NCI-H524 treated with DMSO at 0.1 percent for 48 hours (cell line): ENCODE results near the gene SZT2.
"Not testable (repeated sequence)": the region's sequence is repeated elsewhere in the genome, so short reads cannot be mapped to it uniquely, and the experiment has no call there.

ENCODE experiments used
- DNase-seq: peaks from one replicate; lab custom pipeline; 2025; lab: John Stamatoyannopoulos, UW

SZT2 gene

DNA sequence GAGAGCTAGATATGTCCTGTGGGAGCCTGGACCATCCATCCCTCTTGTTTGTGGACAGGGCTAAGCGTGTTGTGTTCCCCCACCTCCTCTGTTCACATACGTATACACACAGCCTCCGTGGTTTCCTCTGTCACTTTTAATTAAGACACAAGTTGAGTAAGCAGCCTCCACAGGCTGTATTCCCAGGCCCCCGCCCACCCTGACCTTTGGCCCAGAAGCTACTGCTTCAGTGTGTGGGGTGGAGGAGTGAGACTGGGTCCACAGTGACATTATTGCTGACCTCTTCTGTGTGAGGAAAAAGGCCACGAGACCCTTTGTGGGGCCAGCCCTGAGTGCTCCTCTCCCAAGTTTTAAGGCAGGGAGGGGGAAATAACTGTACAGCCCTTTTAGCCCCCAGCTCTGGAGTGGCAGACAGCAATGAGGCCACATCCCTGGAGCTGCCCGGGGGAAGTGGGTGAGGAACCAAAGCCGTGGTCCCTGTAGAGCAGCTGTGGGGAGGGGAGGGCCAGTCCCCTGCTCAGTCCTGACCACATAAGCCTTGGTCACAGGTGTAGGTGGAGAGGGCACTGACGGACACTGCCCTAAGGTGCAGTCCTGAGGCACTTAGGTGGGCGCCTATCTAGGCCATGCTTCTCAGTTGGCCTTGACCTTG is 26.3 kb upstream of the SZT2 start:
- no peak for DNase-seq

DNA sequence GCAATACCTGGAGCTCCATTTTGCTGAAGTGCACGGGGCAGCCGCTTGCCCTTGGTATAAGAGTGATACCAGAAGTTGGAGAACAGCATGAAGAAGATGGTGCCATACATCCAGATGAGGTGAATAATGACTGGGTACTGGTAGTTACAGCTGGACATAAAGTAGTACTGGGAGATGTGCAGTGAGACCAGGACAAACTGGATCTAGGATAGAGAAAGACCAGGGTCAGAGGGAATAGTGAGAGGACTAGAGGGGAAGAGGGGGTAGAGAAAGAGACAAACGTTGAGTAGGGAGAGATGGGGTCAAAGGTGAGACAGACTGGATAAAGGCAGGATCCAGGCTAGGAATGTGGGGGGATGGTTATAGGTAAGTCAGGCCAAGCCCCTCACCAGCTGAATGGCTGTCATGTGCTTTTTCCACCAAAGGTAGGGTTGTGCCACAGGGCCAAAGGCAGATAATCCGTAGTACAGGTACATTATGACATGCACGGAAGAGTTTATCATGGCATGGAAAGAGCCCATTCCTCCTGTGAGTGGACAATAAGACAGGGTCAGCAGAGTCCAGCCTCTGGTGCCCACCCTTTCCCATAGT is 25.7 kb upstream of the SZT2 start:
- DNase-seq = no peak

DNA sequence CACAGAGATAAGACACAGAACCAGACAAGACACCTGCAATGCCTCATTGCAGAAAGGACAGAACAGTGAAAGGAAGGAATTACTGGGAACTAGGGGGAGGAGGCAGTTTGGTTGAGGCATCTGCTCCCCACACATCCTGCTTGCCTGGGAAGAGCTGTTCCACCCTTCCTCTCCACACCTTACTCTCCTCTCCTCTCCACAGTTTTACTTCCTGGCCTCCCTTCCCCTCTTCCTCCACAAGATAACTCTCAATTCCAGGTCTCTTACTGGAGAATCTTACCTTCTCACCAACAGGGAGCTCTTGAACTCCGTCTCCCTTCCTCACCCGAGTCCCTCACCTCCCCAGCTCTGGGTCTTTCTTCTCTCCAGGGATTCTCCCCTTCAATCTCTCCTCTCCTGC is 24.0 kb upstream of the SZT2 start:
- no peak for DNase-seq

DNA sequence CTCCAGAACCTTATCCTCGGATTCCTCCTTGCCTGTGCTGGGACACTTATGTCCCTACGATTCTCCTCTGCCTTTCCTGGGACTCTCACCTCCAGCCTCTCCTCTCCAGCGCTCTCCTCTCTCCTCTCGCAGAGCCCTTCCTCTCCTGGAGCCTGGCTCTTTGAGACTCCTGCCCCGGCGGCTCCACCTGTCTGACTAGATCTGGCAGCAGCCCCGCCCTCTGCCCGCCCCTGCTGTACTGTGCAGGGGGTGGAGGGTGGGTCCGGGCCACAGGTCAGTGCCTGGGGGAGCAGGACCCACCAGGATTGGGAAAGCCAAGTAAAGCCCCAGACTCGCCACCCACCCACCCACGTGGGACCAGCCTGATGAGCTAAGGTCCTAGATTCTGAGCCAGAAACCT is 23.5 kb upstream of the SZT2 start:
- DNase-seq = no peak

DNA sequence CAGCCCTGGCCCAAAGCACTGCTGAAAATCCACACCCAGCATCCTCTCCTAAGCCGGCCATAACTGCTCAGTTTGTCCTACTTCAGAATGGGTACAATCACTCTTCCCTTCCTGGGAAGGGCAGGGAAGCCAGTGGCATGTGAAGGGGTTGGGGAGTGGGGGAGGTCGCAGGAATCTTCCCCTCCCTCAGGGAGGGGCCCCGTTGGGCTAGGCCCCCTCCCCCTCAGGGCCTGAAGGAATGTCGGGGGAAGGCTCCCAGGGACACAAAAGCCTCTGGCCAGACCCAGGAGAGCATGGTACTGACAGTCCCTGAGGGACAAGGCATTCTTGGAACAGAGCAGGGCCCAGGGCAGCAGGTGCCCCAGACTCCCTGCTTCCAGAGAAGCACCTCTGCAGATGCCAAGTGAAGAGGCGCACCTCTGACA is 23.1 kb upstream of the SZT2 start:
- DNase-seq = no peak

DNA sequence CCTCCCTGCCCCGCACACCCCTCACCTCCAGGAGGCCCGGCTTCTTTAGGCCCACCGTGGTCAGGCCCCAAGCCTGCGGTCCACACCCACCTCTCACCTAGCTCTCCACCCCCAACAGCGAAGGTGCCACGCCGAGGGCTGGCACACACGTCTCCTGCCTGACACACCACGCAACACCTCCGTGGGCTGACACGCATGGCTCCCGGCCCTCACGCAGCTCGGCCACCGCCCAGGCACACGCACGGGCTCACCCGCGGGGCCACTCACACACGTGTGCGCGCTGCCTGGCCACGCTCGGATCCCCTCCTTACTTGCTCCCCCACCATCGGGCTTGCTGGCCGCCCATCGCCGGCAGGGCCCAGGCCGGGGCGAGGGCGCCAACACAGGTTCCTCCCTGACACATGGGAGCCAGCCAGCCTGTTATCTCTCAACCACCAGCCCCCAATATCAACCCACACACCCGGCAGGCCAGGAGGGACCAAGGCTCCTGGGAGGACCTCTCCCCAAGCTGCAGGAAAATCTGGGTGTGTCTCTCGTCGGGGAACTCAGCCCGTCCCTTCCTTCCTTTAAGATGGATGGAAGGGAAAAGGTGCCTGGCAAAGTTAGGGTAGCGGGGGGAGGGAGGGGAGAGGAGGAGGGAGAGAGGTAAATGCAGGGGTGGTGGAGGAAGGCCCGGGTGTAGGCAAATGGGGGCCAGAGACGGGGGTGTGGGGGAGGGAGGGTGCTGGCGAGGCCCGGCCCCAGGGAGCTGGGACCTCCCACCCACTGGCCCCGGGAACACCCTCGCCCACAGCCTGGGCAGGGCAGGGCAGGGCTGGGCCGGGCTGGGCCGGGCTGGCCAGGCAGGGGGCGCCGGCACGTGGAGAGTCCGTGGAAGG is 22.4 kb upstream of the SZT2 start:
- no peak for DNase-seq

DNA sequence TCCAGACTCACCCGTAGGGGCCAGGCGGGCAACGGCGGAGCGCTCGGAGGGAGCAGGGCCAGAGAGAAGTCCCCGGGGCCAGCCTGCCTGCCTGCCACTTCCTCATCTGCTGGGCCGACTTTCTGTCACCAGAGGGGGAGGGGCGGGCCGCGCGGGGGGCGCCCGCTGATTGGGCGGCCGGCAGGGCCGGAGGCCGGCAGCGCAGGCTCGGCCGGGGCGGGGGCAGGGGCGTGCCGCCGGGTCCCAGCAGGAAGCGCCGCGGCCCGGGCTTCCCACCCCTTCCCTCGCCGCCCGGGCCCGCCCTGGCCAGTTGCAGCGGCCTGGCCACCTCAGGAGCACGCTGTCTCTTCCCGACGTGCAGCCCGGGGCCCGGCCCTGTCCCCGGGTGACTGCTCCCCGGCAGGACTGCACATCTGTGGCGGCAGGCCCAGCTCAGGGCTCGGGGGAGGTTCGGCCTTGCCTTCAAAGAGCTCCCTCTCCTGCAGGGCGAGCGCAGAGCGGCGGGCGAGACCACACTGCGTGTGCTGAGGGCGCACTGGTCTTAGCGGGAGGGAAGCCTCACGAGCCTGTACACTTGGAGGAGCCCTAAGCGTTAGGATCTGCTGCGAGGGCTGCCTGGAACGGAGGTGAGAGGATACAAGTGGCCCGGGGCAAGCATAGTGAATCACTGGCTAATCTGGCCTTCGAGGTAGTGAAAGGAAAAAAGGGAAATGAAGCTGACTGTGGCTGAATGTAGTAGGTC is 21.6 kb upstream of the SZT2 start, which contains the start of gene ELOVL1:
TSS of gene ELOVL1 (minus strand) at position 108 of the 742 bp plus-strand sequence. CDS start 2,402 bp downstream, outside the sequence.
- DNase-seq = peak; percentile 38

DNA sequence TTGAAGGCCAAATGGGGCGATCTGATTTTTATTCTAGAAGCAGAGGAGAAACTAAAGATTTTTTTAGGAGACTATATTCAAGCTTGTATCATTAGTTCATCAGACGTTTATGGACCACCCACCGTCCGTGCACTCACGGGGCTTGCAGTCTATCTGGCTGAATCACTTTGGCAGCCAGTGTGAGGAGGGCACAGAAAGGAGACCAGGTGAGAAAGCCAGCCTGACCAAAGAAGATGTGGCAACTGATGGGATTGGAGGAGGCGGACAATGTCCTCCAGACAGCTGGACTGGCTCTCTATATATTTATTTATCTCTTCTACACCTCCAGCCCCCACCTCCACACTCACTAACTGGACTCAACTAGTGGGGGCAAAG is 21.1 kb upstream of the SZT2 start:
- DNase-seq = no peak

DNA sequence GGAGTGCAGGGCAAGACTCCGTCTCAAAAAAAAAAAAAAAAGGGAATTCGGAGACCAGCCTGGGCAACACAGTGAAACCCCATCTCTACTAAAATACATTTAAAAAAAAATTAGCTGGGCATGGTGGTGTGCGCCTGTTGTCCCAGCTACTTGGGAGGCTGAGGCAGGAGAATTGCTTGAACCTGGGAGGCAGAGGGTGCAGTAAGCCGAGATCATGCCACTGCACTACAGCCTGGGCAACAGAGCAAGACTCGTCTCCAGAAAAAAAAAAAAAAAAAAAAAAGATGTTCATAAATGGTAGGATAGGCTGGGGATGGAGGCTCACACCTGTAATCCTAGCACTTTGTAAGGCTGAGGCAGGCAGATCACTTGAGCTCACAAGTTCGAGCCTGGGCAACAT is 19.9 kb upstream of the SZT2 start:
- DNase-seq = not testable (repeated sequence)

DNA sequence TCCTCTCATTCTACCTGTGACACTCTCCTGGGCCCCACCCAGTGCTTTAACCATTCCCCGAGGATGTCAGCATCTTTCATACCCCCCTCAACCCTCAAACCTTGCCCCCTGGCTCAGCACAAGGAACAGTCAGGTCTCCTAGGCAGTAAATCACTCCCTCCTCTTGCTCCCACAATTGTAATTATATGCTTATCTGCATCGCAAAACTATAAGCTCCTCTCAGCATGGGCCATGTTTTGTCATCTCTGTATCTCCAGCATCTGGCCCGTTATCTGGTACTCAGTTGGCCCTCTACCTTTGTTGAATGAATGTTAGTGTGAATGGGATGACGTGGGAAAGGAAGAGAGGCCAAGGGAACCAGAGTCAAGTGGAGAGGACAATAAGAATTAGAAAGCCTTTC is 19.1 kb upstream of the SZT2 start:
- DNase-seq = no peak

DNA sequence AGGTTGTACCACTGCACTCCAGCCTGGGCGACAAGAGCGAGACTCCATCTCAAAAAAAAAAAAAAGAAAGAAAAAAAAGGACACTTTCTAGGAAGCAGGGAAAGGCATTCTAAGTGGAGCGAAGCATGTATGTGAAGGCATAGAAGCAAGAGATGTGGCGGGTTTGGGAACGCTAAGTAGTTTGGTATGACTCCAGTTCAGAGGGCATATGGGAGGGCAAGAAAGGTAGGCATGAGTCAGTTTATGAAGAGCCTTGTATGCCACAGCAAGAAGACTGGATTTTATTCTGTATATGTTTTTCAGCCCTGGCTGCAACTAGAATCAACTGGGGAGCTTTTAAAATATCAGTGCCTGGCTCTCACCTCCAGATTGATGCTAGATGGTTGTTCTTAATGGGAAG is 17.5 kb upstream of the SZT2 start:
- DNase-seq = no peak

DNA sequence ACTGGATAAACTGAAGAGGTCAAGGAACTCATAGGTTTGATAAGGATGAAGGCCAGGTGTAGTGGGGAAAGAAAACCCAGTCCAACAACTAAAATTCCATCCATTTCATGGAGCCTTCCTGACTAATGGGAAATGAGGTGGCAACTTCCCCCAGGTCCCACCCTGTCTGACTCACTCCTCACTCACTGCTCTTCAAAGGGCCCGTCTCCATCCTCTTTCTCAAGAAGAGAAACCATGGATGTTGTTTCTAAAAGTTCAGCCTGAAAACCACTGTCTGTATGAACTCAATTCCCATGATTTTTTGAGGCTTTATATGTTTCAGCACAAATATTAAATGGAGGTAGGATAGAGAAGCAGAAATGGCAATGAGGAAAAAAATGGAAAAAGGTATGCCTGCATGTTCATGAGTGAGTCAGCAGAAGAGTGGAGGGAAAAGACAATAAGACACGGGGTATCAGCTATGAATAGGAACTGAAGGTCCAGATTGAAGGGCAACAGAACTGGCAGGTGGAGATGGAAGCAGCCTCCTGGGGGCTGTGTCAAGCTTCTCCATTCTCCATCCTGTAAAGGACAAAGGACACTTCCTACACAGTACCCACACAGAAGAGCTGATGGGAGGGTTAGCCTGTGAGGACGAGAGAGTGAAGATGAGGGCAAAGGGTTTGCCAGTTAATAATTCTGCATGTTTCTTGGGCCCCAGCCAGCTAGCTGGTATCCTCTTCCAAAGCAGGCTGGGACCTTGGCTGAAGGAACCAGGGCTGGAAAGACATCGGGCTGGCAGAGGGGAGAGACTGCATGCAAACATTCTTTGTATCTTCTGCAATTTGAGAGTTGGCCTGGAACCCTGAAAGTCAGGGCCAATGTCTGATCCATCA is 16.4 kb upstream of the SZT2 start:
- no peak for DNase-seq

DNA sequence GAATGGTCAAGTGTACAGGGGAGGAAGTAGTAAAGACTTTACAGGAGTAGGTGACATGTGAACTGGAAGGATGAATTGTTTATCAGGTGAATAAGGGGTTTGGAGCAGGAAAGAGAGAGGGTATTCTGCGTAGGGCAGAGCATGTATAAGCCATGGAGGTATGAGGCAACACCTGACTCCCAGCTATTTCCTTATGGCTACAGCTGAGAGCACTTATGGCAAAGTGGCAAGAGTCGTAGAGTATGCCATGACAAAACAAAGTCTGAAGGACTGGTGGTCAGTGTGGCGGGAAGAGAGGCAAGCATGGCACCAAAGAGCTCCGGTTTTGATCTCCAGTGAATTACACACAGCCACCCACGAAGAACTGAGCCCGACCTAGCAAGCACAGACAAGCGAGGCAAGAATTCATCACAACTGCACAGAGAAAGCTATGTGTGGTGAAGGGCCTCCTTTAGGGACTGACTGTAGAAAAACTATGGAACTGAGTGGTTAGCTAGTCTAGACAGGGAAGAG is 12.9 kb upstream of the SZT2 start:
- no peak for DNase-seq

DNA sequence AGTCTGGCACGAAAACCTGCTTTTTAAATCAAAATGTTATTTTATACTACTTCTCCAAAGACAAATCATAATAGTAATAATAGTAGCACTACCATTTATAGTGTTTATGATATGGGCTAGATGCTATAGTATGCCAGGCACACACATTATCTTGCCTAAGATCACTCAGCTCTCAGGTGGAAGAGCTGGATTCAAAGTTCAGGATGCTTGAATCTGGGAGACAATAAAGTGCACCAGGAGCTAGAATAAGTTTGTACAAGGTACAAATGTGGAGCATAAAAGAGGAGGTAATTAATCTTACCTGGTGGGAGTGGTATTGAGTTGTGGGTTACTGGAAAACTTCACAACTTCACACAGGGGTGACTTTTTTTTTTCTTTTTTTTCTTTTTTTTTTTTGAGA is 11.9 kb upstream of the SZT2 start:
- DNase-seq = no peak

DNA sequence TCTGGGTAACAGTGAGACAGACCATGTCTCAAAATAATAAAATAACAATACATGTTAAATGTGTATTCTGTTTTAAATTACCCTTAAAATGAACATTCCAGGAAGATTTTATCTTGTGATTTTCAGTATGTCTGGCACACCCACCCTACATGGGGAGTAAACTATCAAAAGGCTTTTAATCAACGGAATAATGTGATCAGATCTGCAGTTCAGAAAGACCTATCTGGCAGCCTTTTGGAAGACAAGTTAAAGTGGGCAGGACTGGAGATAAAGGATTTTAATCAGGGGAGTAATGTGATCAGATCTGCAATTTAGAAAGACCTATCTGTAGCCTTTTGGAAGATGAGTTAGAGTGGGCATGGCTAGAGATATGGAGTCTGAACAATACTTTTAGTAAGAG is 10.2 kb upstream of the SZT2 start:
- no peak for DNase-seq

DNA sequence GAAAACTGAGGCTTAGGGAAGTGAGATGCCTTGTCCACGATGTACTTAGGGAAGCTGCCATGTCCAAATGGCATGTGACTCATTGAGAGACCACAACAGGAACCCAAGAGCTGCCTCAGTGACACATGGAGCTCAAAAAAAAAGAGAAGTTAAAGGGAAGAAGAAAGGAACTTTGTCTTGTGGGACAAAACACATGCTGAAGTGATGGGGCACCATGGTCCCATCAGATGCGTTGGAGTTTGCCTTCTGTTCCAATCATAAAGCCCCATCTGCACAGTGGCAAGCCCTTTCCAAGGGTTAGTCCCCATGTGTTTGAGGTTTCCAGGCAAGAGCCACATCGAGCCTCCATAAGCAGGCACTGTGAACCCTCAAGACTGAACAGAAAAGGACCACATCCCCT is 8.1 kb upstream of the SZT2 start:
- DNase-seq = no peak

DNA sequence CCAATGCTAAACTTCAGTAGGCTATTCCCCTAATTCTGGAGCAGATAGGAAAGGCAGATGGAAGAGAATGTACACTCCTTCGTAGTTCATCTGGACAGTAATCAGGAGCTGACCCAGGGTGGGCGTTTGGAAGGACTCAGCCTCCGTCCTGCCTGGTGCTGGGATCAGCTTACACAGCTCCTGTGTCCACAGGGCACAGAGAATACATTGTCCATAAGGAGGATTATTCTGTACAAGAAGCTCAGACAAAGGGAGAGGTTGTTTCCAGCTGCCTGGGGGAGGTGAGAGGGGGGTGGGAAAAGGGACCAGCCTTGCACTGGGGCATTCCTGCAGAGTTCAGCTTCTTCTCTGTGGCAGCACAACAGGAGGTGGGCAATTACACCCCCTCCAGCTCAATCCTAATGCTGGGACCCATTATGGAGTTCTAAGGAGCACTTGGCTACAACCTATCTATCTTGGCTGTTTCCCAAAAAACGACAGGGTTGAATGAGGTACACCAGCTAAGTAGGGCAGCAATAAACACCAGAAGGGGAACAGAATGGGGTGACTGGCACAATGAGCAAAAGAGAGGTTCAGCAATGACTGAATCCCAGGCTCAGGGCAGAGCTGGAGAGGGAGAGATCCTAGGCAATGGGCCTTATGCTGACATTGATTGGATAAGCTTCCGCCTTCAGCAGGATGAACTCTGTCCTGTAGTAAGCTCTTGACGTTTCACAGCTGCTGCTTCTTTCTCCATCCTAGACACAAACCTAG is 7.5 kb upstream of the SZT2 start:
- DNase-seq = no peak

DNA sequence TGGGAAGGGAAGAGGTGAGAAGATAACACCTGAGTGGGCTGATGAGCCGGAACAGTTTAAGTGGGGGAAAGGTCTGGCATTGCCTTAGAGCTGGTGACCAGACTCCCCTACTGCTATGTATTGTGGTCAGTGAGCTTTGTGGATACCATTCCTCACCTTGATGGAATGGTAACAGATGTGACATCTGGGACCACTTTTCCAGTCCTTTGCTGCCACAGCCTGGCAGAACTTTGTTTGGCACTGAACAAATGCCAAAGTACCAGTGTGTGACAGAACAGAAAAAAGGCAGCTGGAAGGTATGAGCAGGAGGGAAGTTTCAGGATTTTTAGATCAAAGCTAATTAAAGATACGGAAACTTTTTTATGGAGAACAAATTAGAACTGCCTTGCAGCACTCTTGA is 6.2 kb upstream of the SZT2 start:
- DNase-seq = no peak

DNA sequence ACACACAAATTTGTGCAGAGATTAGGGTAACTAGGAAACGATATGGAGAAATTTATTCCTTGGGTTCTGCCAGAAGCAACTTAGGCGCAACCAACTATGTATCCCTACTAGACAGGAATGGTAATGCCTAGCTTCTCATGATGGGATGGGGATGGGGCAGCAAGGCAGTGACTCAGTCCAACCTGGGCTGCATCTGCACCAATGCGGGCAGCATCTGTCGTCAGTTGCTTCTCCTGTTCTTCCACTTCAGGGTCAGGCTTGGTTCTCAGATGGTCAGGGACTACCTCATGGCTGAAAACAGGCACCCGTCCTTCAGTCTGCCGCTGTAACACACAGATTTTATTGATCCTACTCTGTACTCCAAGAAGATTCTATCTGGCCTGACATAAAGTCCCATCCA is 3.0 kb upstream of the SZT2 start:
- DNase-seq = no peak

DNA sequence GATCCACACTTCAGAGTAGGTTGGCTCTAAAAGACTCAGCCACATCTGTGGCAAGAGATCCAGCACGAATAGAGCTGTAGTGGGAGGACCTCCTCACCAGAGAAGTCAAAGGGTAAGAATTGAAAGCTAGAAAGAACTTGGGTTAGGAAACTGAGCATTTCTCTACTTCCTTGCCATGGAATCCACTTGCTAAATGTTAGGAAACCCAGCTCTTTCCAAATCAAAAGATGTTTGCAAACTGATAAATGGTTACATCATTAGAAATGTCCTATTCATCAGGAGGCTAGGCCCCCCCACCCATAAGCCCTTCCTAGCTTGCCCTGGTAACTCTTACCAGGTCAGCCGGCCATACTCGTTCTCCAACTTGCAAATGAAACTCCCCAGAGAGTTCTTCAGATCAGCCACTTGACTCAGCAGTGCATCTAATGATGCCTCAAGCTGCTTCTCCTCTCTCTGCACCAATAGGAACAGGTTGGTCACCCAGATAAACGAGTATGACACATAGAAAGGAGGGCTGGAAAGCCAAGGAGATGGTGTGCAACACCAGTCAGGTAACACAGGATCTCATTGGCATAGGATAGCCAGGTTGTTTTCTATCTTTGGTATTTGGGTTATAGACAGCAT is 1.6 kb upstream of the SZT2 start:
- DNase-seq = no peak
